UCSD-AML1 (cell line): Measurements from ENCODE around the gene PPP1R12C.
"Not testable (repeated sequence)": the region's sequence is repeated elsewhere in the genome, so short reads cannot be mapped to it uniquely, and the experiment has no call there.

Experiments used
- DNase-seq: peaks from one replicate; lab custom pipeline; 2025; ENCODE audit not compliant: unreplicated experiment; lab: John Stamatoyannopoulos, UW

PPP1R12C gene

GRCh38 chr19:55112246-55112776 is 5.1 kb downstream of the PPP1R12C start:
- no peak for DNase-seq

GRCh38 chr19:55111238-55111831 is 6.1 kb downstream of the PPP1R12C start:
- DNase-seq, result no peak

GRCh38 chr19:55109527-55110291 is 7.7 kb downstream of the PPP1R12C start:
- no peak for DNase-seq

- not testable (repeated sequence) for DNase-seq
These were observed 10.2 kb downstream of the PPP1R12C start for GRCh38 chr19:55107252-55107651.

- DNase-seq, result no peak
These were observed 10.8 kb downstream of the PPP1R12C start for GRCh38 chr19:55106591-55106990.

GRCh38 chr19:55105237-55105636 is 12.2 kb downstream of the PPP1R12C start:
- no peak for DNase-seq

GRCh38 chr19:55103190-55103589 is 14.2 kb downstream of the PPP1R12C start:
- DNase-seq, result no peak

- no peak for DNase-seq
These were observed 16.2 kb downstream of the PPP1R12C start for GRCh38 chr19:55101261-55101660.

- peak; percentile 49 for DNase-seq
These were observed 17.6 kb downstream of the PPP1R12C start for GRCh38 chr19:55099557-55100506.

- peak; percentile 51 for DNase-seq
These were observed 18.5 kb downstream of the PPP1R12C start for GRCh38 chr19:55098716-55099556.

GRCh38 chr19:55097864-55098715 is 19.3 kb downstream of the PPP1R12C start:
- DNase-seq, result peak; percentile 86

GRCh38 chr19:55096061-55096701 is 21.3 kb downstream of the PPP1R12C start:
- DNase-seq, result no peak

- no peak for DNase-seq
These were observed 22.0 kb downstream of the PPP1R12C start for GRCh38 chr19:55095260-55096060.

- no peak for DNase-seq
These were observed 22.8 kb downstream of the PPP1R12C start for GRCh38 chr19:55094456-55095259.

- DNase-seq, result no peak
These were observed 24.8 kb downstream of the PPP1R12C start for GRCh38 chr19:55092423-55093318.

- DNase-seq, result no peak
These were observed 25.5 kb downstream of the PPP1R12C start for GRCh38 chr19:55091955-55092354.
